IMR-90 (cell line): Measurements from ENCODE around the gene NOMO2. TPM values are rescaled to one million over a fixed set of nuclear protein-coding genes. Genes with fewer than 3 reads are reported as not detected.
"Not testable (repeated sequence)": the region's sequence is repeated elsewhere in the genome, so short reads cannot be mapped to it uniquely, and the experiment has no call there.

Experiments used
- ATAC-seq: fragments of 200-7000 bp; cut with Tn5 transposase; 2 replicates; pipeline ENCODE4 v1.9.1; 2020; ENCODE audit warnings: low read depth, mild to moderate bottlenecking, moderate library complexity
- BruUV-seq: library from RNA; stranded (reverse); fragments of 400-500 nt; replicated peaks from 2 replicates; lab custom pipeline; 2021; lab: Mats Ljungman, UMichigan
- CTCF ChIA-PET: fragments of 300-600 bp; formaldehyde crosslinking; extraction: SDS; loops from one replicate; lab custom pipeline; 2021; ENCODE audit warnings: antibody characterized with exemption; lab: Yijun Ruan, JAX
- POLR2A ChIA-PET: fragments of 300-600 bp; sonication (Branson Sonifier 250); formaldehyde crosslinking; loops from one replicate; lab custom pipeline; 2022; ENCODE audit warnings: antibody characterized with exemption; ENCODE audit not compliant: unreplicated experiment; lab: Charles Lee
- DNase-seq: peaks from one replicate; pipeline ENCODE4 v3.0.0; 2013
- H2AFZ ChIP-seq: replicated peaks from 2 replicates; pipeline ENCODE3; 2013; ENCODE audit warnings: low read length, mild to moderate bottlenecking; ENCODE audit not compliant: poor library complexity
- H2AK5ac ChIP-seq: 2 replicates; pipeline ENCODE4 v1.6.1; 2013; ENCODE audit warnings: low read depth, low read length, inconsistent platforms
- H2AK9ac ChIP-seq: replicated peaks from 2 replicates; pipeline ENCODE3; 2013; ENCODE audit warnings: mild to moderate bottlenecking, low read depth, low read length, moderate library complexity; ENCODE audit not compliant: poor library complexity
- H2BK120ac ChIP-seq: 2 replicates; pipeline ENCODE4 v1.6.1; 2013; ENCODE audit warnings: low read depth, low read length, inconsistent platforms
- H2BK15ac ChIP-seq: 3 replicates; pipeline ENCODE4 v1.6.1; 2013; ENCODE audit warnings: low read depth, low read length, inconsistent platforms
- H2BK20ac ChIP-seq: 2 replicates; pipeline ENCODE4 v1.6.1; 2013; ENCODE audit warnings: low read depth, mild to moderate bottlenecking, inconsistent platforms, low read length, moderate library complexity
- H2BK5ac ChIP-seq: 2 replicates; pipeline ENCODE4 v1.6.1; 2013; ENCODE audit warnings: mild to moderate bottlenecking, low read depth, low read length, inconsistent platforms; ENCODE audit not compliant: poor library complexity, severe bottlenecking
- H3K14ac ChIP-seq: replicated peaks from 2 replicates; pipeline ENCODE4 v1.6.1; 2013; ENCODE audit warnings: low read depth, low read length, inconsistent platforms
- H3K18ac ChIP-seq: 2 replicates; pipeline ENCODE4 v1.6.1; 2013; ENCODE audit warnings: low read depth, low read length, control low read depth
- H3K23ac ChIP-seq: 2 replicates; pipeline ENCODE4 v1.6.1; 2013; ENCODE audit warnings: low read depth, low read length, inconsistent platforms
- H3K27ac ChIP-seq: 2 replicates; pipeline ENCODE4 v1.5.1; 2013; ENCODE audit warnings: mild to moderate bottlenecking, control low read depth, low read length; ENCODE audit not compliant: insufficient read depth
- H3K27me3 ChIP-seq: 2 replicates; pipeline ENCODE4 v1.6.1; 2013; ENCODE audit warnings: low read length; ENCODE audit not compliant: control insufficient read depth, insufficient read depth
- H3K36me3 ChIP-seq: 2 replicates; pipeline ENCODE4 v1.6.1; 2013; ENCODE audit warnings: low read length, mixed read lengths; ENCODE audit not compliant: control insufficient read depth, insufficient read depth
- H3K4ac ChIP-seq: 2 replicates; pipeline ENCODE4 v1.6.1; 2013; ENCODE audit warnings: low read depth, low read length, inconsistent platforms
- H3K4me1 ChIP-seq: 2 replicates; pipeline ENCODE4 v1.6.1; 2013; ENCODE audit warnings: low read length, mixed read lengths; ENCODE audit not compliant: control insufficient read depth, insufficient read depth
- H3K4me2 ChIP-seq: 2 replicates; pipeline ENCODE4 v1.6.1; 2013; ENCODE audit warnings: low read depth, mild to moderate bottlenecking, control low read depth, low read length, moderate library complexity
- H3K4me3 ChIP-seq: 2 replicates; pipeline ENCODE4 v1.5.1; 2013; ENCODE audit warnings: low read depth, mild to moderate bottlenecking, control low read depth, low read length, moderate library complexity; ENCODE audit not compliant: insufficient read depth
- H3K56ac ChIP-seq: 2 replicates; pipeline ENCODE4 v1.6.1; 2013; ENCODE audit warnings: low read length, inconsistent platforms; ENCODE audit not compliant: insufficient read depth; ENCODE audit errors: extremely low read depth
- H3K79me1 ChIP-seq, 2 experiments: 2 replicates each; pipeline ENCODE4 v1.6.1; 2013; ENCODE audit warnings: low read length in 2 of 2, inconsistent platforms in 1 of 2, low read depth in 1 of 2
- H3K9ac ChIP-seq: 2 replicates; pipeline ENCODE4 v1.6.1; 2013; ENCODE audit warnings: low read depth, low read length, control low read depth
- H3K9me1 ChIP-seq: 2 replicates; pipeline ENCODE4 v1.6.1; 2013; ENCODE audit warnings: low read length, inconsistent platforms; ENCODE audit not compliant: insufficient read depth
- H3K9me3 ChIP-seq: 2 replicates; pipeline ENCODE4 v1.6.1; 2013; ENCODE audit warnings: low read length; ENCODE audit not compliant: control insufficient read depth, insufficient read depth
- H4K20me1 ChIP-seq: 2 replicates; pipeline ENCODE4 v1.6.1; 2013; ENCODE audit warnings: low read length, inconsistent platforms; ENCODE audit not compliant: insufficient read depth
- H4K5ac ChIP-seq: 2 replicates; pipeline ENCODE4 v1.6.1; 2013; ENCODE audit warnings: mild to moderate bottlenecking, low read depth, low read length, control low read depth
- H4K8ac ChIP-seq, 2 experiments: 2 replicates each; pipeline ENCODE4 v1.6.1; 2013; ENCODE audit warnings: low read depth in 2 of 2, low read length in 2 of 2, control low read depth in 1 of 2, inconsistent platforms in 1 of 2
- H4K91ac ChIP-seq: 2 replicates; pipeline ENCODE4 v1.6.1; 2013; ENCODE audit warnings: low read depth, low read length, inconsistent platforms; ENCODE audit not compliant: insufficient read depth
- WGBS, 2 experiments: methylation state at CpG; one replicate each; pipeline versions ENCODE4 v1.1.5 to v1.1.7; 2013; ENCODE audit warnings: missing lambda C conversion rate in 2 of 2; ENCODE audit not compliant: insufficient read length in 1 of 2; ENCODE audit errors: extremely low coverage in 2 of 2; 5-methylcytosine and 5-hydroxymethylcytosine counted together
- dilution Hi-C: fragments of 300-500 bp; cut with HindIII; formaldehyde crosslinking; loops from one replicate; pipeline ENCODE4 v1.14.3; 2018; ENCODE audit warnings: low sequenced_read_pairs; ENCODE audit not compliant: unreplicated experiment
- in situ Hi-C: fragments of 300-500 bp; cut with MboI; formaldehyde crosslinking; loops from 3 replicates; pipeline ENCODE4 v1.14.3; 2019; ENCODE audit warnings: low sequenced_read_pairs, inconsistent platforms, mixed read lengths
- intact Hi-C: fragments of 100-400 bp; cut with micrococcal nuclease; formaldehyde crosslinking; loops from 2 replicates; pipeline ENCODE4 v1.10.0; 2022
- polyA plus RNA-seq, 3 experiments: library from polyadenylated mRNA; depleted of rRNA; stranded (reverse); fragments of >200 nt; gene quantifications; 2 replicates each; pipeline ENCODE4 v1.2.3, GENCODE V29; 2012; ENCODE audit warnings: low replicate concordance in 1 of 3
- total RNA-seq: library from RNA; depleted of rRNA; stranded (reverse); fragments of >200 nt; gene quantifications from 2 replicates; pipeline ENCODE4 v1.2.3, GENCODE V29; 2012

The NOMO2 gene
- total and polyA plus RNA-seq, 2 of the 4 experiments (the other 2 are of a cell fraction) = 103 to 184 TPM

- H3K27ac ChIP-seq, H4K8ac ChIP-seq, H3K9ac ChIP-seq, dilution Hi-C loops, H2AFZ ChIP-seq, H3K4me3 ChIP-seq, in situ Hi-C loops, H2BK5ac ChIP-seq, H3K56ac ChIP-seq, H4K91ac ChIP-seq, H3K27me3 ChIP-seq, H3K4me2 ChIP-seq, H2BK120ac ChIP-seq, H3K4me1 ChIP-seq, POLR2A ChIA-PET, CTCF ChIA-PET, H3K9me1 ChIP-seq, H2BK20ac ChIP-seq, DNase-seq, H3K36me3 ChIP-seq, H3K4ac ChIP-seq, H3K9me3 ChIP-seq, H4K5ac ChIP-seq, H3K23ac ChIP-seq, H4K20me1 ChIP-seq, H2BK15ac ChIP-seq, BruUV-seq, H3K14ac ChIP-seq, H3K18ac ChIP-seq, intact Hi-C loops, H3K79me1 ChIP-seq, H2AK5ac ChIP-seq, H2AK9ac ChIP-seq: not testable (repeated sequence)
- WGBS, 2 experiments = no CpG with 5 or more reads among the region's 3 CpGs
- peak; percentile 82 for ATAC-seq
These were observed 24.9 kb downstream of the NOMO2 start for GRCh38 chr16:18537004-18537403.

- peak; percentile 2 for DNase-seq
- ATAC-seq = not testable (repeated sequence)
These were observed 26.3 kb downstream of the NOMO2 start for GRCh38 chr16:18535519-18536168.

More at GRCh38 chr16:18535519-18536168, 26.3 kb downstream of the NOMO2 start:
- H4K8ac ChIP-seq, H4K91ac ChIP-seq, H2BK15ac ChIP-seq, H3K79me1 ChIP-seq, dilution Hi-C loops, H2BK20ac ChIP-seq, H2AK5ac ChIP-seq, H2AK9ac ChIP-seq, H3K4me3 ChIP-seq, H3K9ac ChIP-seq, H4K5ac ChIP-seq, in situ Hi-C loops, H2BK120ac ChIP-seq, H4K20me1 ChIP-seq, H3K14ac ChIP-seq, H2AFZ ChIP-seq, H3K18ac ChIP-seq, H3K4me2 ChIP-seq, H3K27me3 ChIP-seq, intact Hi-C loops, H3K4ac ChIP-seq, H2BK5ac ChIP-seq, H3K27ac ChIP-seq, POLR2A ChIA-PET, CTCF ChIA-PET, BruUV-seq, H3K23ac ChIP-seq, H3K36me3 ChIP-seq, H3K9me3 ChIP-seq, H3K56ac ChIP-seq, H3K4me1 ChIP-seq, H3K9me1 ChIP-seq: not testable (repeated sequence)
- WGBS, 2 experiments = no CpG with 5 or more reads among the region's 15 CpGs
